ENCODE measurements around the gene NDOR1.

GRCh38 chr9:137263506-137263905 is 58.0 kb downstream of the NDOR1 start:
- TF ChIP-seq, protein P1, sequence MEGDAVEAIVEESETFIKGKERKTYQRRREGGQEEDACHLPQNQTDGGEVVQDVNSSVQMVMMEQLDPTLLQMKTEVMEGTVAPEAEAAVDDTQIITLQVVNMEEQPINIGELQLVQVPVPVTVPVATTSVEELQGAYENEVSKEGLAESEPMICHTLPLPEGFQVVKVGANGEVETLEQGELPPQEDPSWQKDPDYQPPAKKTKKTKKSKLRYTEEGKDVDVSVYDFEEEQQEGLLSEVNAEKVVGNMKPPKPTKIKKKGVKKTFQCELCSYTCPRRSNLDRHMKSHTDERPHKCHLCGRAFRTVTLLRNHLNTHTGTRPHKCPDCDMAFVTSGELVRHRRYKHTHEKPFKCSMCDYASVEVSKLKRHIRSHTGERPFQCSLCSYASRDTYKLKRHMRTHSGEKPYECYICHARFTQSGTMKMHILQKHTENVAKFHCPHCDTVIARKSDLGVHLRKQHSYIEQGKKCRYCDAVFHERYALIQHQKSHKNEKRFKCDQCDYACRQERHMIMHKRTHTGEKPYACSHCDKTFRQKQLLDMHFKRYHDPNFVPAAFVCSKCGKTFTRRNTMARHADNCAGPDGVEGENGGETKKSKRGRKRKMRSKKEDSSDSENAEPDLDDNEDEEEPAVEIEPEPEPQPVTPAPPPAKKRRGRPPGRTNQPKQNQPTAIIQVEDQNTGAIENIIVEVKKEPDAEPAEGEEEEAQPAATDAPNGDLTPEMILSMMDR (IDR thresholded peaks at IDR 0.05; ENCODE audit: insufficient read depth, low read length) = no peak
- no peak for TF ChIP-seq SPI1 (IDR thresholded peaks at IDR 0.05; ENCODE audit: borderline replicate concordance, low read depth)
- no peak for TF ChIP-seq REST (IDR thresholded peaks at IDR 0.05; ENCODE audit: insufficient replicate concordance, low read depth)
- no peak for TF ChIP-seq POLR2AphosphoS5 (IDR thresholded peaks at IDR 0.05; ENCODE audit: low read depth)

All from HL-60 (cell line).